Measurements from ENCODE around the gene PRDM5. TPM values are rescaled to one million over a fixed set of nuclear protein-coding genes. Genes with fewer than 3 reads are reported as not detected.

The PRDM5 gene
- total and polyA plus RNA-seq, 2 donors from 2014 or later: 2.6 to 9.1 TPM

DNA sequence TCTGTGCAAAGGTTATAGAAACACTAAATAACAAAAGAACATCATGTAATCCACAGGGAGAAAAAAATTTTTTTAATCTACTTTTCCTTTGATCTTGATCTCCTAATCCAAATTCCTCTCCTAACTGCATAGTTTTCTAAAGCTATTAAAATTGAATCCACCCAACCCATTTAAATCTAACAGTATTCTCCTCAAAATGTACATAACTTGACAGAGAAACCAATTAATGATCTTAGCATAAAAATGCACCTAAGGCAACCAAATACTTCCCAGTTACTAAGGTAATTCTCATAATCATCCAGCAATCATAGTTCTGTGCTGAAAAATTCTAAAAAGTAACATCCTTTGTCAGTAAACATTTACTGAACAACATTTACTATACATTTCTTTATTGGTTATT, 60.7 kb downstream of the PRDM5 start:
- DNase-seq (no peak), FAIRE-seq (no peak)
- TF ChIP-seq, protein P1, sequence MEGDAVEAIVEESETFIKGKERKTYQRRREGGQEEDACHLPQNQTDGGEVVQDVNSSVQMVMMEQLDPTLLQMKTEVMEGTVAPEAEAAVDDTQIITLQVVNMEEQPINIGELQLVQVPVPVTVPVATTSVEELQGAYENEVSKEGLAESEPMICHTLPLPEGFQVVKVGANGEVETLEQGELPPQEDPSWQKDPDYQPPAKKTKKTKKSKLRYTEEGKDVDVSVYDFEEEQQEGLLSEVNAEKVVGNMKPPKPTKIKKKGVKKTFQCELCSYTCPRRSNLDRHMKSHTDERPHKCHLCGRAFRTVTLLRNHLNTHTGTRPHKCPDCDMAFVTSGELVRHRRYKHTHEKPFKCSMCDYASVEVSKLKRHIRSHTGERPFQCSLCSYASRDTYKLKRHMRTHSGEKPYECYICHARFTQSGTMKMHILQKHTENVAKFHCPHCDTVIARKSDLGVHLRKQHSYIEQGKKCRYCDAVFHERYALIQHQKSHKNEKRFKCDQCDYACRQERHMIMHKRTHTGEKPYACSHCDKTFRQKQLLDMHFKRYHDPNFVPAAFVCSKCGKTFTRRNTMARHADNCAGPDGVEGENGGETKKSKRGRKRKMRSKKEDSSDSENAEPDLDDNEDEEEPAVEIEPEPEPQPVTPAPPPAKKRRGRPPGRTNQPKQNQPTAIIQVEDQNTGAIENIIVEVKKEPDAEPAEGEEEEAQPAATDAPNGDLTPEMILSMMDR (IDR thresholded peaks at IDR 0.05; ENCODE audit: borderline replicate concordance, extremely low read depth, insufficient read depth): no peak
- Histone ChIP-seq H3K27me3 (ENCODE audit: control insufficient read depth, insufficient read depth, low read length) (no peaks in the 10 kb centered on the region), H3K9me3 (ENCODE audit: control insufficient read depth in 2 of 3, insufficient read depth in 1 of 3, low read length in 3 of 3) (no peaks in the 10 kb centered on the region), H3K4me3 (ENCODE audit: low read length in 3 of 3) (no peak overlapping the region), H3K36me3 (ENCODE audit: control insufficient read depth in 2 of 3, insufficient read depth in 3 of 3, low read length in 3 of 3) (no peaks in the 10 kb centered on the region), H3K27ac (ENCODE audit: low read depth in 2 of 2, low read length in 2 of 2) (no peak overlapping the region), H3K4me1 (ENCODE audit: control insufficient read depth in 2 of 3, insufficient read depth in 2 of 3, low read depth in 1 of 3, low read length in 3 of 3) (no peaks in the 10 kb centered on the region), H3K9ac (ENCODE audit: low read length in 3 of 3) (no peak overlapping the region)
- intact Hi-C loops (cut with DNase I): no loop called here

DNA sequence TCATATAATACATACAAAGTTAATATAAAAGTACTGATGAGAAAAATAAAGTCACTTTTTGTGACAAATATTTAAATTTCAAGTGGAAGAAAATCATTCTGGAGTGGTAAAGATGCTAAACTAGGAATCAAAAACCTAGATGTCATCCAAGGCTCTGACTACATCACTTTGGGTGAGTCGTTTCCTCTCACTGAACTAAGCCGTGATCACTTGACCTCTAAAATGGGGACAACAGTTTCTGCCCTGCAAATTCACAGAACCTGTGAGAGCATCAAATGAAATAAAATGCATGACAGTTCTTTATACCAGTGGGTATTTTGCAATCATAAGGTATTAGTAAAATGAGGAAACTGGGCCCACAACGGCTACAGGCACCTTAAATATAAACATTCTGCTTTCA, 63.8 kb downstream of the PRDM5 start:
- Histone ChIP-seq H3K4me1 (ENCODE audit: control insufficient read depth in 2 of 3, insufficient read depth in 2 of 3, low read depth in 1 of 3, low read length in 3 of 3) (no peaks in the 10 kb centered on the region), H3K36me3 (ENCODE audit: control insufficient read depth in 2 of 3, insufficient read depth in 3 of 3, low read length in 3 of 3) (no peaks in the 10 kb centered on the region), H3K9ac (ENCODE audit: low read length in 3 of 3) (no peak overlapping the region), H3K27me3 (ENCODE audit: control insufficient read depth, insufficient read depth, low read length) (no peaks in the 10 kb centered on the region), H3K27ac (ENCODE audit: low read depth in 2 of 2, low read length in 2 of 2) (no peak overlapping the region), H3K9me3 (ENCODE audit: control insufficient read depth in 2 of 3, insufficient read depth in 1 of 3, low read length in 3 of 3) (no peaks in the 10 kb centered on the region), H3K4me3 (ENCODE audit: low read length in 3 of 3) (no peak overlapping the region)
- FAIRE-seq: no peak
- intact Hi-C loops (cut with DNase I): no loop called here
- TF ChIP-seq, protein P1 (IDR thresholded peaks at IDR 0.05; ENCODE audit: borderline replicate concordance, extremely low read depth, insufficient read depth): no peak
- no peak for DNase-seq

DNA sequence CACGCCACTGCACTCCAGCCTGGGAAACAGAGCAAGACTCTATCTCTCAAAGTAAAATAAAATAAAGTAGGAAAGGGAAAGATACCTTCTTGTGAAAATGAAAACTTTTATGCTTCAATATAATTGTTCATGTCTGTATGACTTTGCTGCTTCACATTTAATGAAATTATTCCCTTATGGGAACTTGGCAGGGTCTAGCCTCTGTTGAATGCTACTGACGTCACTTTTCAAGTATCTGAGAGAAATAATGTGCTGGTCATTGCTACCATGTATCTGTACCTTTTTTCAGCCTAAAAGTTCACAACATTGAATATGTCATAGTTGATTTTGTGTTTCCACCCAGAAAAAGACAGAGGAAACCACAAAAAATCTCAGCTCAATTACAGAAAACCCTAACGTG, 65.2 kb downstream of the PRDM5 start:
- intact Hi-C loops (cut with DNase I): no loop called here
- H3K9me3 ChIP-seq (ENCODE audit: control insufficient read depth in 2 of 3, insufficient read depth in 1 of 3, low read length in 3 of 3): no peaks in the 10 kb centered on the region
- no peaks in the 10 kb centered on the region for H3K4me1 ChIP-seq (ENCODE audit: control insufficient read depth in 2 of 3, insufficient read depth in 2 of 3, low read depth in 1 of 3, low read length in 3 of 3)
- TF ChIP-seq, protein P1 (IDR thresholded peaks at IDR 0.05; ENCODE audit: borderline replicate concordance, extremely low read depth, insufficient read depth): no peak
- DNase-seq (no peak), FAIRE-seq (no peak)
- no peaks in the 10 kb centered on the region for H3K27me3 ChIP-seq (ENCODE audit: control insufficient read depth, insufficient read depth, low read length)
- no peak overlapping the region for H3K27ac ChIP-seq (ENCODE audit: low read depth in 2 of 2, low read length in 2 of 2)
- no peak overlapping the region for H3K9ac ChIP-seq (ENCODE audit: low read length in 3 of 3)
- no peak overlapping the region for H3K4me3 ChIP-seq (ENCODE audit: low read length in 3 of 3)
- no peaks in the 10 kb centered on the region for H3K36me3 ChIP-seq (ENCODE audit: control insufficient read depth in 2 of 3, insufficient read depth in 3 of 3, low read length in 3 of 3)

DNA sequence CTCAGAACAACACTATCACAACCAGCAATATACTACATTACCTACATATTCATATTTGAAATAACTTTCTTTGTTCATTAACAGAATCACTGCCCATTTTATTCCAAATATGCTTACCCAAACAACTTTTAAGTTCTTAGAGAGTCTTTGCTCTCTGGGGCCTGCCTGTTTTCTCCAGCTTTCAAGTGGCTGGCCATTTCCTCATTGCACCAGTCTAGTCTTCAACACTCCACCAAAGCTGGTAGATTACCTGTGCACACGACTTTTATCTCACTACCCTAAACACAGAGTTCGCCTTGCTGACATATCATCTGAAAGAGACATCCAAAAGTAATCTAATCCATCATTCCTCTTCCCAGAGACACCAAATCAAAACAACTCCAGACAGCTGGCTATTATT, 66.2 kb downstream of the PRDM5 start:
- no peak overlapping the region for H3K9ac ChIP-seq (ENCODE audit: low read length in 3 of 3)
- intact Hi-C loops (cut with DNase I): no loop called here
- DNase-seq (no peak), FAIRE-seq (no peak)
- no peaks in the 10 kb centered on the region for H3K4me1 ChIP-seq (ENCODE audit: control insufficient read depth in 2 of 3, insufficient read depth in 2 of 3, low read depth in 1 of 3, low read length in 3 of 3)
- TF ChIP-seq, protein P1 (IDR thresholded peaks at IDR 0.05; ENCODE audit: borderline replicate concordance, extremely low read depth, insufficient read depth): no peak
- H3K27ac ChIP-seq (ENCODE audit: low read depth in 2 of 2, low read length in 2 of 2): no peak overlapping the region
- H3K36me3 ChIP-seq (ENCODE audit: control insufficient read depth in 2 of 3, insufficient read depth in 3 of 3, low read length in 3 of 3): no peaks in the 10 kb centered on the region
- H3K9me3 ChIP-seq (ENCODE audit: control insufficient read depth in 2 of 3, insufficient read depth in 1 of 3, low read length in 3 of 3): no peaks in the 10 kb centered on the region
- no peak overlapping the region for H3K4me3 ChIP-seq (ENCODE audit: low read length in 3 of 3)
- H3K27me3 ChIP-seq (ENCODE audit: control insufficient read depth, insufficient read depth, low read length): no peaks in the 10 kb centered on the region
